HepG2 (cell line): Measurements from ENCODE around the gene ALOX12. TPM values are rescaled to one million over a fixed set of nuclear protein-coding genes. Genes with fewer than 3 reads are reported as not detected.

ENCODE experiments used
- E2F1 ChIP-seq: sonication (generic); formaldehyde crosslinking; IDR thresholded peaks from 2 replicates; pipeline ENCODE4 v1.5.0; 2020; ENCODE audit warnings: missing genetic modification reagents
- FOXK2 ChIP-seq: fragments of 450-650 bp; IDR thresholded peaks from 2 replicates; pipeline ENCODE4 v1.6.1; 2016
- GATAD2A ChIP-seq: IDR thresholded peaks from 2 replicates; pipeline ENCODE4 v1.6.1; 2016
- GTF3A ChIP-seq: sonication (generic); formaldehyde crosslinking; conservative IDR thresholded peaks from 2 replicates; pipeline ENCODE4 v1.4.0; 2020; ENCODE audit warnings: mild to moderate bottlenecking, missing genetic modification reagents
- HMGA1 ChIP-seq: sonication (generic); formaldehyde crosslinking; conservative IDR thresholded peaks from 2 replicates; pipeline ENCODE4 v1.4.0; 2020; ENCODE audit warnings: missing genetic modification reagents
- HOXA5 ChIP-seq: sonication (generic); formaldehyde crosslinking; IDR thresholded peaks from 2 replicates; pipeline ENCODE4 v1.4.0; 2020; ENCODE audit warnings: missing genetic modification reagents
- HOXA7 ChIP-seq: sonication (generic); formaldehyde crosslinking; IDR thresholded peaks from 2 replicates; pipeline ENCODE4 v1.8.1; 2022; ENCODE audit warnings: mild to moderate bottlenecking, missing genetic modification reagents, moderate library complexity
- MAFK ChIP-seq, 2 experiments: IDR thresholded peaks in 1 of 2; conservative IDR thresholded peaks in 1 of 2; 2 replicates each; pipeline ENCODE4 v1.6.1; 2011; ENCODE audit warnings: improper control_type of control experiment in 2 of 2, low read length in 2 of 2
- MEIS1 ChIP-seq: sonication (generic); formaldehyde crosslinking; IDR thresholded peaks from 2 replicates; pipeline ENCODE4 v1.9.0; 2021; ENCODE audit warnings: mild to moderate bottlenecking, missing genetic modification reagents, moderate library complexity, borderline replicate concordance
- NFE2 ChIP-seq: sonication (generic); formaldehyde crosslinking; IDR thresholded peaks from 2 replicates; pipeline ENCODE4 v1.4.0; 2020; ENCODE audit warnings: missing genetic modification reagents
- PAX8 ChIP-seq: sonication (generic); formaldehyde crosslinking; IDR thresholded peaks from 2 replicates; pipeline ENCODE4 v1.8.0; 2022; ENCODE audit warnings: mild to moderate bottlenecking, missing genetic modification reagents, borderline replicate concordance
- PLRG1 ChIP-seq: fragments of 450-650 bp; conservative IDR thresholded peaks from 2 replicates; pipeline ENCODE4 v1.6.1; 2016
- RBM39 ChIP-seq: fragments of 200-400 bp; formaldehyde crosslinking; IDR thresholded peaks from one replicate; pipeline ENCODE4 v1.6.1; 2018; ENCODE audit warnings: antibody characterized with exemption, mild to moderate bottlenecking, low read depth, low read length; ENCODE audit not compliant: poor library complexity, severe bottlenecking
- SALL2 ChIP-seq: sonication (generic); formaldehyde crosslinking; IDR thresholded peaks from 2 replicates; pipeline ENCODE4 v1.8.1; 2023; ENCODE audit warnings: mild to moderate bottlenecking, missing genetic modification reagents, inconsistent platforms
- SMARCC2 ChIP-seq: fragments of 450-650 bp; IDR thresholded peaks from 2 replicates; pipeline ENCODE4 v1.6.1; 2017; ENCODE audit warnings: antibody characterized with exemption, mild to moderate bottlenecking
- SMC3 ChIP-seq: IDR thresholded peaks from 2 replicates; pipeline ENCODE4 v1.6.1; 2011; ENCODE audit warnings: low read length, improper control_type of control experiment
- SP5 ChIP-seq: IDR thresholded peaks from 2 replicates; pipeline ENCODE4 v1.6.1; 2016; ENCODE audit warnings: low read depth, borderline replicate concordance
- TFE3 ChIP-seq: IDR thresholded peaks from 2 replicates; pipeline ENCODE4 v1.6.1; 2016
- TOE1 ChIP-seq: sonication (generic); formaldehyde crosslinking; IDR thresholded peaks from 2 replicates; pipeline ENCODE4 v1.4.0; 2020; ENCODE audit warnings: mild to moderate bottlenecking, missing genetic modification reagents
- ZBTB46 ChIP-seq: sonication (generic); formaldehyde crosslinking; IDR thresholded peaks from 2 replicates; pipeline ENCODE4 v1.4.0; 2020; ENCODE audit warnings: mild to moderate bottlenecking, missing genetic modification reagents, borderline replicate concordance
- ZFP37 ChIP-seq: sonication (generic); formaldehyde crosslinking; IDR thresholded peaks from 2 replicates; pipeline ENCODE4 v1.4.0; 2020; ENCODE audit warnings: missing genetic modification reagents, borderline replicate concordance
- ZNF224 ChIP-seq: sonication (generic); formaldehyde crosslinking; IDR thresholded peaks from 2 replicates; pipeline ENCODE4 v1.5.0; 2020; ENCODE audit warnings: mild to moderate bottlenecking, missing genetic modification reagents
- ZNF263 ChIP-seq: sonication (generic); formaldehyde crosslinking; IDR thresholded peaks from 2 replicates; pipeline ENCODE4 v1.4.0; 2020; ENCODE audit warnings: missing genetic modification reagents
- ZNF607 ChIP-seq: sonication (generic); formaldehyde crosslinking; IDR thresholded peaks from 2 replicates; pipeline ENCODE4 v1.5.1; 2020; ENCODE audit warnings: missing genetic modification reagents, mild to moderate bottlenecking, borderline replicate concordance
- ZNF672 ChIP-seq: sonication (generic); formaldehyde crosslinking; IDR thresholded peaks from 2 replicates; pipeline ENCODE4 v1.8.1; 2022; ENCODE audit warnings: missing genetic modification reagents
- ZNF775 ChIP-seq: sonication (generic); formaldehyde crosslinking; IDR thresholded peaks from 2 replicates; pipeline ENCODE4 v1.4.0; 2020; ENCODE audit warnings: missing genetic modification reagents, mild to moderate bottlenecking, moderate library complexity, borderline replicate concordance
- polyA plus RNA-seq, 8 experiments: library from polyadenylated mRNA; depleted of rRNA in 3 of 8; stranded (reverse) in 7 of 8; unstranded in 1 of 8; fragments of >200 nt; fragmentation: Illumina TruSeq in 4 of 8; extraction: Trizol in 4 of 8; gene quantifications; 2 replicates each; pipeline versions ENCODE4 v1.2.1 to v1.2.3, GENCODE V29; 2011 to 2016; ENCODE audit warnings: low read depth in 4 of 8, missing spikeins in 1 of 8, mixed read lengths in 1 of 8; ENCODE audit not compliant: insufficient read depth in 1 of 8
- total RNA-seq, 5 experiments: library from RNA; depleted of rRNA; stranded (reverse); fragments of >200 nt; fragmentation: Illumina TruSeq; extraction: Trizol; gene quantifications; 2 replicates each; pipeline ENCODE4 v1.2.3, GENCODE V29; 2016; ENCODE audit warnings: low read depth in 1 of 5
- TF ChIP-seq, protein P1 (sequence below): IDR thresholded peaks from 2 replicates; pipeline ENCODE4 v1.6.1; 2018; ENCODE audit warnings: missing genetic modification reagents, mild to moderate bottlenecking, missing compliant biosample characterization

Gene ALOX12
- total and polyA plus RNA-seq, 2 of the 13 experiments (the other 11 are each of a cell fraction or from before 2014, with no cell fraction given) = not detected

GRCh38 chr17:7014261-7014994, 18.6 kb downstream of the ALOX12 start (continued):
- no peak for TF ChIP-seq MAFK (conservative IDR thresholded peaks at IDR 0.05 in 1 of 2, IDR thresholded peaks at IDR 0.05 in 1 of 2; ENCODE audit: low read length in 2 of 2)
- 0 out of 2 replicates have a peak, but pooled peaks have one; percentile 15 for TF ChIP-seq MEIS1 (CRISPR knock-in tag)
- TF ChIP-seq, protein P1, sequence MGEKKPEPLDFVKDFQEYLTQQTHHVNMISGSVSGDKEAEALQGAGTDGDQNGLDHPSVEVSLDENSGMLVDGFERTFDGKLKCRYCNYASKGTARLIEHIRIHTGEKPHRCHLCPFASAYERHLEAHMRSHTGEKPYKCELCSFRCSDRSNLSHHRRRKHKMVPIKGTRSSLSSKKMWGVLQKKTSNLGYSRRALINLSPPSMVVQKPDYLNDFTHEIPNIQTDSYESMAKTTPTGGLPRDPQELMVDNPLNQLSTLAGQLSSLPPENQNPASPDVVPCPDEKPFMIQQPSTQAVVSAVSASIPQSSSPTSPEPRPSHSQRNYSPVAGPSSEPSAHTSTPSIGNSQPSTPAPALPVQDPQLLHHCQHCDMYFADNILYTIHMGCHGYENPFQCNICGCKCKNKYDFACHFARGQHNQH (CRISPR knock-in tag) = 0 out of 2 replicates have a peak, but pooled peaks have one; percentile 14
- TF ChIP-seq ZFP37 (CRISPR knock-in tag) = peak; percentile 44; the same call in 1 of the 2 replicates
- peak; percentile 89 for TF ChIP-seq RBM39
- no peak for TF ChIP-seq SMC3
- no peak for TF ChIP-seq GTF3A (CRISPR knock-in tag)
- no peak for TF ChIP-seq ZNF775 (CRISPR knock-in tag)
- TF ChIP-seq HMGA1 (CRISPR knock-in tag) = no peak
- TF ChIP-seq HOXA7 (CRISPR knock-in tag) = no peak
- TF ChIP-seq HOXA5 (CRISPR knock-in tag) = peak; percentile 73; the same call in 1 of the 2 replicates
- TF ChIP-seq ZNF672 (CRISPR knock-in tag) = no peak
- no peak for TF ChIP-seq SALL2
- peak; percentile 82 for TF ChIP-seq E2F1 (CRISPR knock-in tag)
- no peak for TF ChIP-seq PAX8 (CRISPR knock-in tag)
- no peak; the same call in 1 of the 2 replicates for TF ChIP-seq TFE3
- TF ChIP-seq ZNF607 (CRISPR knock-in tag) = peak; percentile 60
- TF ChIP-seq ZNF224 (CRISPR knock-in tag) = peak; percentile 54; the same call in 1 of the 2 replicates
- TF ChIP-seq ZNF263 = no peak
- peak; percentile 26; the same call in 1 of the 2 replicates for TF ChIP-seq SP5 (CRISPR knock-in tag)
- TF ChIP-seq FOXK2 = no peak
- no peak for TF ChIP-seq SMARCC2
- TF ChIP-seq ZBTB46 (CRISPR knock-in tag) = no peak
- TF ChIP-seq PLRG1 = no peak
- TF ChIP-seq GATAD2A (CRISPR knock-in tag) = peak; percentile 77
- TF ChIP-seq TOE1 (CRISPR knock-in tag) = no peak
- TF ChIP-seq NFE2 (CRISPR knock-in tag) = no peak
